HCT116 (cell line): Measurements from ENCODE around the gene LRRN2. TPM values are rescaled to one million over a fixed set of nuclear protein-coding genes. Genes with fewer than 3 reads are reported as not detected.

Experiments
- ATAC-seq: fragments of 200-7000 bp; cut with Tn5 transposase; 2 replicates; pipeline ENCODE4 v1.9.1; 2020; ENCODE audit warnings: mild to moderate bottlenecking, moderate library complexity
- BruUV-seq: library from RNA; stranded (reverse); fragments of 400-500 nt; replicated peaks from 2 replicates; lab custom pipeline; 2021; lab: Mats Ljungman, UMichigan
- CTCF ChIA-PET: fragments of 300-600 bp; sonication (Branson Sonifier 250); formaldehyde crosslinking; loops from one replicate; lab custom pipeline; 2021; ENCODE audit warnings: antibody characterized with exemption; lab: Charles Lee
- POLR2A ChIA-PET: fragments of 300-600, 350-600 bp; sonication (Branson Sonifier 250); formaldehyde crosslinking; loops from one replicate; lab custom pipeline; 2021; ENCODE audit warnings: antibody characterized with exemption; lab: Charles Lee
- RAD21 ChIA-PET, 2 experiments: fragments of 300-600 bp; sonication (Branson Sonifier 250); formaldehyde crosslinking; loops; one replicate each; lab custom pipeline; 2023; ENCODE audit warnings: low total read pairs in 2 of 2; ENCODE audit not compliant: uncharacterized antibody in 2 of 2, unreplicated experiment in 2 of 2, low non-redundant PET in 1 of 2; lab: Charles Lee
- DNase-seq: peaks from one replicate; pipeline ENCODE4 v3.0.0-alpha.2; 2010; ENCODE audit warnings: low read depth, low spot score
- H2AFZ ChIP-seq: fragments of 200-600 bp; shearing (Covaris generic), sonication (generic); 2 replicates; pipeline ENCODE4 v1.6.1; 2017; ENCODE audit warnings: low read depth, mixed run types, mixed read lengths, antibody characterized with exemption, low read length; ENCODE audit not compliant: poor library complexity, severe bottlenecking
- H3K27ac ChIP-seq: 2 replicates; pipeline ENCODE4 v1.5.1; 2012; ENCODE audit warnings: low read depth, low read length
- H3K27me3 ChIP-seq: fragments of 200-600 bp; sonication (generic); 2 replicates; pipeline ENCODE4 v1.6.1; 2016; ENCODE audit warnings: mixed run types, low read length, mixed read lengths; ENCODE audit not compliant: insufficient read depth
- H3K36me3 ChIP-seq, 2 experiments: fragments of 200-500 bp in 1 of 2; fragments of 200-600 bp in 1 of 2; sonication (Bioruptor generic) in 1 of 2; sonication (generic) in 1 of 2; 2 replicates each; pipeline versions ENCODE4 v1.5.1 to v1.6.1; 2014 to 2016; ENCODE audit warnings: low read length in 2 of 2, inconsistent platforms in 1 of 2, mixed read lengths in 1 of 2, mixed run types in 1 of 2; ENCODE audit not compliant: insufficient read depth in 2 of 2, control insufficient read depth in 1 of 2
- H3K4me1 ChIP-seq, 2 experiments: fragments of 200-600 bp in 1 of 2; sonication (generic) in 1 of 2; 2 replicates each; pipeline versions ENCODE4 v1.5.1 to v1.6.1; 2012 to 2017; ENCODE audit warnings: low read length in 2 of 2, inconsistent platforms in 1 of 2, mild to moderate bottlenecking in 1 of 2, mixed read lengths in 1 of 2, mixed run types in 1 of 2, moderate library complexity in 1 of 2; ENCODE audit not compliant: insufficient read depth in 2 of 2, control insufficient read depth in 1 of 2
- H3K4me2 ChIP-seq: fragments of 200-600 bp; sonication (generic); 2 replicates; pipeline ENCODE4 v1.6.1; 2017; ENCODE audit warnings: mixed run types, low read length, mixed read lengths
- H3K4me3 ChIP-seq, 2 experiments: fragments of 200-600 bp in 1 of 2; sonication (generic) in 1 of 2; replicated peaks in 1 of 2; 2 replicates each; pipeline ENCODE4 v1.5.1; 2011 to 2016; ENCODE audit warnings: low read length in 2 of 2, control low read depth in 1 of 2, low read depth in 1 of 2, mild to moderate bottlenecking in 1 of 2, mixed read lengths in 1 of 2, mixed run types in 1 of 2
- H3K79me2 ChIP-seq: fragments of 200-600 bp; sonication (generic); 2 replicates; pipeline ENCODE4 v1.6.1; 2017; ENCODE audit warnings: mild to moderate bottlenecking, mixed run types, low read length, moderate library complexity, mixed read lengths; ENCODE audit not compliant: insufficient read depth
- H3K9ac ChIP-seq: fragments of 200-600 bp; sonication (generic); 2 replicates; pipeline ENCODE4 v1.6.1; 2016; ENCODE audit warnings: low read length, mixed read lengths
- H3K9me2 ChIP-seq: fragments of 200-600 bp; sonication (generic), shearing (Covaris generic); 2 replicates; pipeline ENCODE4 v1.6.1; 2017; ENCODE audit warnings: mixed run types, mild to moderate bottlenecking, moderate library complexity; ENCODE audit not compliant: insufficient read depth
- H3K9me3 ChIP-seq, 2 experiments: fragments of 200-500 bp in 1 of 2; fragments of 200-600 bp in 1 of 2; sonication (Bioruptor generic) in 1 of 2; sonication (generic) in 1 of 2; 2 replicates each; pipeline ENCODE4 v1.6.1; 2014 to 2017; ENCODE audit warnings: low read length in 2 of 2, mixed read lengths in 2 of 2, inconsistent platforms in 1 of 2, low read depth in 1 of 2, mild to moderate bottlenecking in 1 of 2, mixed run types in 1 of 2, moderate library complexity in 1 of 2; ENCODE audit not compliant: control insufficient read depth in 1 of 2, insufficient read depth in 1 of 2
- H4K20me1 ChIP-seq: fragments of 200-600 bp; sonication (generic), shearing (Covaris generic); 2 replicates; pipeline ENCODE4 v1.6.1; 2017; ENCODE audit warnings: mixed run types, mild to moderate bottlenecking, moderate library complexity; ENCODE audit not compliant: insufficient read depth
- ATF3 ChIP-seq: IDR thresholded peaks from 2 replicates; pipeline ENCODE4 v1.6.1; 2012
- CEBPB ChIP-seq: IDR thresholded peaks from 2 replicates; pipeline ENCODE4 v1.6.1; 2012; ENCODE audit warnings: low read depth
- CTCF ChIP-seq, 3 experiments: fragments of 200-600 bp in 1 of 3; sonication (generic) in 1 of 3; IDR thresholded peaks in 2 of 3; conservative IDR thresholded peaks in 1 of 3; 2 replicates each; pipeline ENCODE4 v1.5.1; 2012 to 2017; ENCODE audit warnings: low read depth in 2 of 3, low read length in 2 of 3, antibody characterized with exemption in 1 of 3, borderline replicate concordance in 1 of 3, control low read depth in 1 of 3, mild to moderate bottlenecking in 1 of 3, mixed read lengths in 1 of 3, mixed run types in 1 of 3, moderate library complexity in 1 of 3; ENCODE audit not compliant: insufficient read depth in 1 of 3
- EGR1 ChIP-seq: IDR thresholded peaks from 2 replicates; pipeline ENCODE4 v1.6.1; 2012; ENCODE audit warnings: low read depth
- ELF1 ChIP-seq: IDR thresholded peaks from 2 replicates; pipeline ENCODE4 v1.6.1; 2012; ENCODE audit warnings: low read depth, borderline replicate concordance
- EZH2 ChIP-seq: fragments of 200-600 bp; sonication (generic); IDR thresholded peaks from 2 replicates; pipeline ENCODE4 v1.6.1; 2017; ENCODE audit warnings: antibody characterized with exemption, mixed run types
- FOSL1 ChIP-seq: IDR thresholded peaks from 2 replicates; pipeline ENCODE4 v1.6.1; 2012; ENCODE audit warnings: low read depth
- MAX ChIP-seq: IDR thresholded peaks from 2 replicates; pipeline ENCODE4 v1.6.1; 2012
- POLR2AphosphoS5 ChIP-seq: IDR thresholded peaks from 2 replicates; pipeline ENCODE4 v1.6.1; 2011; ENCODE audit warnings: mild to moderate bottlenecking, low read depth, low read length, moderate library complexity
- RAD21 ChIP-seq: IDR thresholded peaks from 2 replicates; pipeline ENCODE4 v1.6.1; 2012; ENCODE audit warnings: low read depth, mild to moderate bottlenecking
- REST ChIP-seq: IDR thresholded peaks from 2 replicates; pipeline ENCODE4 v1.6.1; 2012; ENCODE audit warnings: low read depth
- SIN3A ChIP-seq: IDR thresholded peaks from 2 replicates; pipeline ENCODE4 v1.6.1; 2012; ENCODE audit warnings: low read depth
- SP1 ChIP-seq: IDR thresholded peaks from 2 replicates; pipeline ENCODE4 v1.6.1; 2012; ENCODE audit warnings: low read depth
- TCF7L2 ChIP-seq: IDR thresholded peaks from 2 replicates; pipeline ENCODE4 v1.7.0; 2011; ENCODE audit warnings: borderline replicate concordance, inconsistent platforms; ENCODE audit not compliant: insufficient read depth, insufficient read length; ENCODE audit errors: extremely low read depth
- YY1 ChIP-seq: IDR thresholded peaks from 2 replicates; pipeline ENCODE4 v1.6.1; 2011; ENCODE audit warnings: low read length, low read depth, moderate library complexity, mild to moderate bottlenecking; ENCODE audit not compliant: insufficient replicate concordance; ENCODE audit errors: extremely low read depth
- ZBTB33 ChIP-seq: IDR thresholded peaks from 2 replicates; pipeline ENCODE4 v1.6.1; 2011; ENCODE audit warnings: mild to moderate bottlenecking, low read length, moderate library complexity; ENCODE audit not compliant: insufficient replicate concordance; ENCODE audit errors: extremely low read depth
- ZNF274 ChIP-seq: fragments of 200-500 bp; sonication (Bioruptor generic); IDR thresholded peaks from 2 replicates; pipeline ENCODE4 v1.6.1; 2014; ENCODE audit warnings: mild to moderate bottlenecking, low read depth, low read length, inconsistent platforms
- intact Hi-C: fragments of 100-400 bp; cut with micrococcal nuclease; formaldehyde crosslinking; loops from 2 replicates; pipeline ENCODE4 v1.10.0; 2022
- total RNA-seq: library from RNA; stranded (reverse); gene quantifications from one replicate; pipeline ENCODE4 v1.2.1, GENCODE V29; 2021; ENCODE audit not compliant: unreplicated experiment

The LRRN2 gene
- total RNA-seq, 1 experiment from 2014 or later: 3.2 TPM

- Histone ChIP-seq H2AFZ (no peak overlapping the region), H3K36me3 (no peaks in the 10 kb centered on the region), H4K20me1 (no peaks in the 10 kb centered on the region), H3K27ac (no peak overlapping the region), H3K9ac (no peak overlapping the region), H3K4me2 (no peak overlapping the region), H3K4me3 (no peak overlapping the region), H3K9me2 (no peaks in the 10 kb centered on the region), H3K27me3 (no peaks in the 10 kb centered on the region), H3K9me3 (no peaks in the 10 kb centered on the region), H3K79me2 (no peaks in the 10 kb centered on the region), H3K4me1 (peaks cover 0 to 10% of the 10 kb centered on the region in 2 experiments; a peak in 2 of 4 replicates)
- intact Hi-C loops: no loop called here
- BruUV-seq: no TSS peak
- CTCF ChIA-PET: no interaction called here
- TF ChIP-seq ZNF274: no peak
- no peak for TF ChIP-seq ZBTB33
- TF ChIP-seq MAX: no peak
- no peak for TF ChIP-seq SIN3A
- TF ChIP-seq TCF7L2: no peak
- TF ChIP-seq EZH2: no peak
- no peak for TF ChIP-seq YY1
- TF ChIP-seq SP1: no peak
- TF ChIP-seq FOSL1: no peak
- no peak for TF ChIP-seq ELF1
- no peak for TF ChIP-seq REST
- no peak for TF ChIP-seq CEBPB
- TF ChIP-seq POLR2AphosphoS5: no peak
- TF ChIP-seq EGR1: no peak
- no peak for TF ChIP-seq ATF3
- no peak for TF ChIP-seq CTCF (IDR thresholded peaks at IDR 0.05 in 2 of 3, conservative IDR thresholded peaks at IDR 0.05 in 1 of 3; ENCODE audit: borderline replicate concordance in 1 of 3, insufficient read depth in 1 of 3, low read depth in 2 of 3, low read length in 2 of 3)
- TF ChIP-seq RAD21: no peak
- no peak for DNase-seq
- POLR2A ChIA-PET: no interaction called here
- RAD21 ChIA-PET: no interaction called here
- ATAC-seq: no peak
Observed at GRCh38 chr1:204730826-204731459, 45.4 kb upstream of the LRRN2 start.
